Stimulated activated CD4-positive, alpha-beta T cell treated with anti-CD3 and anti-CD28 coated beads, Interleukin-2, amount 100 ng/mL, for 4 hours (primary cell): ENCODE data around the gene FOXC1.

ENCODE experiments used
- DNase-seq: peaks from one replicate; pipeline ENCODE4 v3.0.0-alpha.2; 2020; ENCODE audit warnings: low read depth

FOXC1 gene

GRCh38 chr6:1609648-1610496 is at the start of gene FOXC1:
FOXC1 (plus strand) TSS chr6:1609915; CDS start chr6:1610446, 531 bp downstream.
- no peak for DNase-seq

DNA sequence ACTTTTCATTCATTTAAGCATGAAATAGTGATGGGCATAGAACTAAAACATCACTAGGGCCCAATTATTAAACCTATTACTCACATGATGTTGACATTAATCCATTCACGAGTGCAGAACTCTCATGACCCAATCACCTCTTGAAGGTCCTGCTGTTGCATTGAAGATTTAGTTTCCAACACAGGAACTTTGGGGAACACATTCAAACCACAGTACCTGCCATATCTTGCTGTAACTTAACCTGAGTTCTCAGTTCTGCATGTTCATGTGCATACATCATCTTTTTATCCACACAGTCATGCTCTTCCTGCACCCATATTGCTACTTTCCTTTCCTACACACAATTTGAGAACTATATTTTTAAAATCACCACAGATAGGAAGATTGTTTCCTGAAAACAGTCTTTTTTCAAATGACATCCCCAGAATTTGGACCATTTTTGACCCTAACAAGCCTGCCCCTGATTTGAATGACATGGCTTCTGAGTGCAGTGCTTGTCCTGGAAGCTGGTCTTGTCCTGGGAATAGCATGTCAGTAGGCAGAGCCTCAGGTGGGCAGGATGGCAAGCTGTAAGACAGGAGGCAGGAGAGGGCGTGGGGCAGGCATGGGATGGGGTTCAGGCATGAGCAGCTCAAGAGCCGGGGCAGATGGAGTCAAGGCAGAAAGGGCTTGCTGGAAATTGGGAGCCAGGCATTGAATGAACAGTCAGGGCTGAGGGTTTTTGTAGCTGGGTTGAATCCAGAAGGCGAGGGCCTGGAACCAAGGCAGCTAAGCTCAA is 49.2 kb upstream of the FOXC1 start:
- DNase-seq: no peak

DNA sequence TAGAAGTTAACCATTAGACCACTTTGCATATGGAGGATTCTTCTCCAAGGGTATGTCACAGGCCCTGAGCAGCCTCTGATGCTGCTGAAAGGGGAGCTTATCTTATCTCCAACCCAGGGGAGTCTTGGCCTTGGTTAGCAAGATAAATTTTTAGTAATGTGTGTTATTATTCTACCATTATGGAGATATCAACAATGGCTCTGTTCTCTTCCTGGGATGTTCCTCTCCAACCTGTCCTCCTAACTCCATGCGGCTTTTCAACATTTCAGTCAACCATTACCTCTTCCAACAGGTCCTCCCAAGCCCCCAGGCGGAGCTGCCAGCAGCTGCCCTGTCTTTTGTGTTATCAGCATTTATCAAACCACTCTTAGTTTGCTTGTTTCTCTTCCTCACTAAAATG is 48.4 kb upstream of the FOXC1 start:
- DNase-seq: no peak

- DNase-seq: no peak
Observed at GRCh38 chr6:1562171-1562955, 47.4 kb upstream of the FOXC1 start.

- no peak for DNase-seq
Observed at GRCh38 chr6:1569377-1569776, 40.3 kb upstream of the FOXC1 start.

- DNase-seq: no peak
Observed at GRCh38 chr6:1570848-1571247, 38.9 kb upstream of the FOXC1 start.

- DNase-seq: no peak
Observed at GRCh38 chr6:1572892-1573291, 36.8 kb upstream of the FOXC1 start.

DNA sequence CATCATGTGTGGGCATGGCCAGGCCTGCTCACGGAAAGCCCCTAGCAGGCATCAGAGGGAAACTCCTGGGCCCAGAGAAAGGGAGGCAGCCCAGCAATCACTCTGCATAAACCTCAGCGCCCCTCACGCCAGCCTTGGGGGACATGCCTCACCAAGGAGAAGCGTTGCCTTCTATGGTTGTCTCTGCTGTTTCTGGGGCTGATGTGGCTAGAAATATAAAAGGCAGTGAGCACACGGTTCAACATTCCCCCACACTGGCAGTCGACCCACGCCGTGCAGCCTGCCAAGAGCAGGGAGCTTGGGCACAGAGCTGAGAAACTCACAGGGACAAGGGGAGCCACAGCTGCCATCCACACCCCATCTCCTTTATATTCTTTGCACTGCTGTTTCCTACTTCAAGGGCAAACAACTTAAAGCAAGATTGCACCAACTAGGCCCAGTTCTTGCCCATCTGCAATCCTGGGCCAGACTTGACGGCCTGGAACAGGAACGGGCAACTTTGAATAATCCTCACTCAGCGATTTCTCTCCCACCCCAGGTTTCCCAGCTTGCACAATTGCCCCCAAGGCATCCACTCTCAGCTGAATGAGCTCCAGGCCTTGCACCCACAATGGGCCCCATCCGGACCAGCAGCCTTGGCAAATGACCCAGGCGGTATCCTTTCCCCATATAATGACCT is 35.5 kb upstream of the FOXC1 start:
- DNase-seq: no peak

DNA sequence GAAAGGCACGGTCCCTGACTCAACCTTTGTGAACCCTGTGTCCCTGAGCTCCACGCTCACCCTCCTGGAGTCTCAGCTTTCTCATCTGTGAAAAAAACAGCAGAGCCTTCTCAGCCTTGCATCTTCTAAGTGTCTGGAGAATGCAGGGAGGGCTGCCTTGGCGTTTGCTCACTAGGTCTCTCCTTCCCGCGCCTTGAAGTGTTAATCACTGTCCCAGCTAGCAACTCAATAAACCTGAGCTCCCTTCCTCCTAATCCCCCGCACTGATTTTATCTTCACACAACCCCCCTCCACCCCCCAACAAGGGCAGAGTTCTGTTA is 34.9 kb upstream of the FOXC1 start:
- no peak for DNase-seq

GRCh38 chr6:1575210-1576041 is 34.3 kb upstream of the FOXC1 start:
- no peak for DNase-seq

DNA sequence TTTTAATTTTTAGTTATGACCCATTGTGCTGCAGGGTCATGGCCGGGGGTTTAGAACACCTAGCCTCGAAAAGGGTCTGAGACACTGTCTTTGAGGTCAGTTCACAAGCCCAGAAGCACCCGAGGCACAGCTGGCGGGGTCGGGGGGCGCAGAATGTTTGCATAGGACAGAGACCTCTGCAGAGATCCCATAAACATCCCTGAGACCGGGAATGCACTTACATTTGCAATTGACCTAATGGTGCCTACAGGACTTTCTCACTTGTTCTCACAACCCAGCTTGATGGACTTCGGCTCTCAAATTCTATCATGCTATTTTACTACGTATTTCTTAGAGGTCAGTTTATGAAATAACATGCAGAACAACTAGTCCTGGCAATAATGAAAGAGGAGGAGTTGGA is 33.5 kb upstream of the FOXC1 start:
- no peak for DNase-seq

GRCh38 chr6:1576711-1577110 is 33.0 kb upstream of the FOXC1 start:
- no peak for DNase-seq

DNA sequence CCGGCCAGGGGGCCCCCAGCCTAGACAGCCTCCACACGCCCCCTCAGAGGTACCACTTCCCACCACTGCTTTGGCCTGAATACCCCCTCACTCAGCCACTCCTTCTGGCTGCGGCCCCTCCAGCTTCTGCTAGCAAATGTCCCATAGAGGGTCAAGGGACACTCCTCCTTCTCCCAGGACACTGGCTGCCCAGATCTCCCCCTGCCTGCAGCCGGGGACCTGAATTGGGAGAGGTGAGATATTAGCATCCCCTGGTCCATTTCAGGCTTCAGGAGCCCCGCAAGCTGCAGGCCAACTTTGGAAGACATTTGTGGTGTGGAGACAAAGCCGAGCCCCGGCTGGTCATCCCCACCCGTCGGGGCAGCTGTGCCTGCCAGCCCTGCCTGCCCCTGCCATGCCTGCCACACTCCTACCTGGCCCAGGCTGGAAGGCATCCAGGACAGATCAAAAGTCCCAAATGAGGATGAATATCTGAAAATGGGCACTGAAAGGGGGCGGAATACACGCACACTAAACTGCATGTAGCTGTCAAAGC is 32.5 kb upstream of the FOXC1 start:
- DNase-seq: no peak

DNA sequence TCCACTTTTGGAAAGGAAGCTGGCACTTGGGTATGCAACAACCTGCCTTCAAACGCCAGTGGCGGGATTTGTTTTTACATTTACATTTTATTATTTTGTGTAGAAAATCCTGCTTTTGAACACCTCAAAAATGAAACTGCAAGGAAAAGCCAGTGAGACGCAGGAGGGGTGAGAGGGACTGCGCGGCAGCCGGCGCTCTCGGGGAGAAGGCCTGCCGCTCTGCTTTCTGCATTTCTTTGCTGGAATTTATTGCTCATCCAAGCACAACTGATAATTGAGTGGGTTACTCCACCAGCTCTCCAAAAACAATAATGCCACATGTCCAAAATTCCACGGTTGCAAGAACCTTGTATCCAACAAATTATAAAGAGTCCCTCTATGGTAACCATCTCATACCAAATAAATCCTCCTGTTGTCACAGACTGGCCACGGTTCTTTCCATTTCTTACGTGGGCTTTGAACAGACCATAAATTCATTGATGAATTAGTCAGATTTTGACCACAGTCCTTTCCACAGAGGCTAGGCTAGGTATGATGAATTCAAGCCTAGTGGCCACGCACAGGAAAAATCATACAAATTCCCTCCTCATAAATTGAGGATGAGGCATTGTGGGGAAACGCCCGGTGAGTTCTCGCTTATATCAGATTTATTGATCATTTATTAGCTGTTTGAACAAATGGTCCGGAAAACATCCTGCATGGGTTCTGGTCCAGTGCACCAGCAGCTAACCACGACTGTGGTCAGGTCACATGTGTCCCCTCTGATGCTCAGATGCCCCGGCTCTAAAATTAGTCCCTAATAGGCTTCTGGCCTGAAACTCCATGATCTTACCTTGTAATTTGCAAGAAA is 31.6 kb upstream of the FOXC1 start:
- no peak for DNase-seq

DNA sequence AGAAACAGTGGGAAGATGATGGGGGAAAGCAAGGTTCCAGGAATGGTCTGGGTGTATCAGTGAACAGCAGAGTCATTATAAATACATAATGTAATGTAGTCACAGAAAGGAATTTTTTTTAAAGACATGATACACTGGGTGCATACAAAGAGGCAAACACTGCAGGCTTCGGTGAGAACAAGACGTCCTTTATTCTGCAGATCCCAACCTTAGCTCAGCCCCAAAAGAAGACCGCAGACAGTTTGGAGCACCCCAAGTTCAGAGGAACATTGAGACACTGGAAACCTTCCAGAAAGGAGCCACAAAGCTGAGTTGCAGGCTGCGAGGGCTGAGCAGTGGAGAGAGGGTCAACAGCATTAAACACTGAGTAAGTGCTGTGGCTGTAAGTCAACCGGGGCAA is 30.6 kb upstream of the FOXC1 start:
- no peak for DNase-seq

DNA sequence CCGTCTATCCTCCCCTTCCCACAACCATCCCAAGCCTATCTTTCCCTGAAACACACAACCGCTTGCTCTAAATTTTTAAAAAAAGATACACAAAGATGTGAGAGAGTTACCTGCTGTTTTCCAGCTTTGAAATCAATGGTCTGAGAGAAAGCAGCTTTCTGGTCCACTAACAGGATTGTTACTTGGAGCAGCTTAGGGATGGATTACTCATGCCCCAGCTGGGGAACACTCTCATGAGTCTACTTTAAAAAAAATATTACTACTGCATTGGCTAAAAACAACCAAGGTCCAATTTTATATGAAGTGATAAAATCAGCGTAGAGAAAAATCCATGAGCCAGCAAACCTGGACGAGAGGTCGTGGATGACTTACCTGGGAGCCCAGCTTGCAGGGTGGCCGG is 29.6 kb upstream of the FOXC1 start:
- DNase-seq: no peak

DNA sequence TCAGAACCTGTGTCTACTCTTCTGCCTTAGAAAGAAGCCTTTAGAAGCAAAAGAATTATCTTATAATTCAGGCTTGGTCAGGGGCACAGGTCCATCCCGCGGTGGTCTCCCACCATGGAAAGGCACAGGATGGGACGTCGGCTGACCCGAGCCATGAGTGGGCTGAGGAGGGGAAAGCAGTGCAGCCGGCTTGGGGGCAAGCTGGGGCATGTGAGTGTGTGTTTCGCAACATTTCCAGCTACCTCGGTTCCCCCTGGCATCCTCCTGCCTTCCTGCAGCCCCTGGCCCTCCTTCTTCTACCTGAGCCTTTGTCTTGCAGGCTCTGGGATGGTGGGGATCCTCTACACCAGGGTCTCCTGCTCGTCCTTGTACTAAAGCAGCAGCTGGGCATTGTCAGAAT is 29.1 kb upstream of the FOXC1 start:
- DNase-seq: no peak

DNA sequence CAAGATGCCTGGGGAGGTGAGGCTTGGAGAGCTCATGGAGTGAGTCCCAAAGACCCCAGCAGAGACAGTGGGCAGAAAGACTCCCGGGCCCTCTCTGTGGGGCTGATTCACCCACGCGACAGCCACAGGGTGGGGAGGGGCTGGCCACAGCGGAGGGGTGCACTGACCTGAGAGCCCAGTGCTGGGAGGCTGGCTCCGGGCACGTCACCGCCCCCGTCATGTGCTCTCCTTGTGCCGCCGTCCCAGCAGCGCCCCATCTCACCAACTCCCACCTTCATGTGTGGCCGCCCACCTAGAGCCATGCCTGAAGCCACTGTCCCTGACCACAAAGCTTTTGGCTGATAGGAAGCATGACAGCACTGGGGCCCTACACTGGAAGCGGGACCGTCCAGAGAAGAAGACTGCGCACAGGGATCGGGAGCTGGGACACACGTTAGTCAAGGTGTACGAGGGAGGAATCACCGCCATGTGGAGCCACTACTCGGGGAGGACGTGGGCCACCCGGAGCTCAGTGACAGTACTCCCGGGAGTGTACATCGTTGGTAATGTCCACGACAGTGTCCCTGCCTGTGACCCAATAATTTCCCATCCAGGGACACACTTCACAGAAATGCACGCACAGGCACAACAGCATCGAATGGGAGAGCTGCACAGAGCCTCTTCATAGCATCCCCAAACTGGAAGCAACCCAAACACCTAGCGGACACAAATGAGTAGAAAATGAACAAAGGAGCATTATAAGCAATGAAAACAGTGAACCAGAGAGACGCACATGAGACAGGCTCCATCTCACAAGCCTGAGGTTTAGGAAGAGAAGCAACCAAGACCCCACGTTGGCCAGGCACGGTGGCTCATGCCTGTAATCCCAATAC is 28.4 kb upstream of the FOXC1 start:
- DNase-seq: no peak

- no peak for DNase-seq
Observed at GRCh38 chr6:1584146-1584545, 25.6 kb upstream of the FOXC1 start.
